ENCODE data around the gene IMMP2L. TPM values are rescaled to one million over a fixed set of nuclear protein-coding genes. Genes with fewer than 3 reads are reported as not detected.

The IMMP2L gene
- total RNA-seq, 2 donors from 2014 or later, result 13.1 to 22.7 TPM

DNA sequence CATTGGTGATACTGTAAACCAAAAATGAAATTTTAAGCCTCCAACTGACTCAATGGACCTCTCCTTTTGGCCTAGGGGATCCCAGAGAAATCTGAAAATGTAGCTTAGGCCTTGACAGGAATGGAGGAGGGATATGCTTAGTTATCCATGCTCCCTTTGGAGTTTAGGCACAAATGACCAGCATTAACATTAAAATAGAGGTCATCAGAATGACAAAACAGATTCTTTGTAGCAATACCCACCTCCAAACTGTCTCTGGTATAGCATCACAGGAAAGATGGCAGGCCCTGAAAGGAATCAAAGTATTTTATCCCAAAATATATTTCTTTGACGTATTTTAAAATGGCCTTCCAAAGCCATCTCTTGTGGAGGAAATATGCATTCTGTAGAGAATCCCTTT lies 510.5 kb downstream of the IMMP2L start:
- H3K36me3 ChIP-seq, result no peaks in the 10 kb centered on the region
- no peak for ATAC-seq (ENCODE audit: insufficient number of reproducible peaks, low FRiP score, low read depth)
- no peaks in the 10 kb centered on the region for H3K9me3 ChIP-seq
- TF ChIP-seq, protein P1, sequence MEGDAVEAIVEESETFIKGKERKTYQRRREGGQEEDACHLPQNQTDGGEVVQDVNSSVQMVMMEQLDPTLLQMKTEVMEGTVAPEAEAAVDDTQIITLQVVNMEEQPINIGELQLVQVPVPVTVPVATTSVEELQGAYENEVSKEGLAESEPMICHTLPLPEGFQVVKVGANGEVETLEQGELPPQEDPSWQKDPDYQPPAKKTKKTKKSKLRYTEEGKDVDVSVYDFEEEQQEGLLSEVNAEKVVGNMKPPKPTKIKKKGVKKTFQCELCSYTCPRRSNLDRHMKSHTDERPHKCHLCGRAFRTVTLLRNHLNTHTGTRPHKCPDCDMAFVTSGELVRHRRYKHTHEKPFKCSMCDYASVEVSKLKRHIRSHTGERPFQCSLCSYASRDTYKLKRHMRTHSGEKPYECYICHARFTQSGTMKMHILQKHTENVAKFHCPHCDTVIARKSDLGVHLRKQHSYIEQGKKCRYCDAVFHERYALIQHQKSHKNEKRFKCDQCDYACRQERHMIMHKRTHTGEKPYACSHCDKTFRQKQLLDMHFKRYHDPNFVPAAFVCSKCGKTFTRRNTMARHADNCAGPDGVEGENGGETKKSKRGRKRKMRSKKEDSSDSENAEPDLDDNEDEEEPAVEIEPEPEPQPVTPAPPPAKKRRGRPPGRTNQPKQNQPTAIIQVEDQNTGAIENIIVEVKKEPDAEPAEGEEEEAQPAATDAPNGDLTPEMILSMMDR (IDR thresholded peaks at IDR 0.05), result no peak
- no peaks in the 10 kb centered on the region for H3K4me1 ChIP-seq (ENCODE audit: control insufficient read depth in 1 of 2, low read depth in 2 of 2)
- H3K27me3 ChIP-seq (replicated peaks; ENCODE audit: insufficient read depth), result no peaks in the 10 kb centered on the region
- DNase-seq (ENCODE audit: low spot score), result no peak
- no peak overlapping the region for H3K4me3 ChIP-seq
- H3K27ac ChIP-seq, result no peak overlapping the region

DNA sequence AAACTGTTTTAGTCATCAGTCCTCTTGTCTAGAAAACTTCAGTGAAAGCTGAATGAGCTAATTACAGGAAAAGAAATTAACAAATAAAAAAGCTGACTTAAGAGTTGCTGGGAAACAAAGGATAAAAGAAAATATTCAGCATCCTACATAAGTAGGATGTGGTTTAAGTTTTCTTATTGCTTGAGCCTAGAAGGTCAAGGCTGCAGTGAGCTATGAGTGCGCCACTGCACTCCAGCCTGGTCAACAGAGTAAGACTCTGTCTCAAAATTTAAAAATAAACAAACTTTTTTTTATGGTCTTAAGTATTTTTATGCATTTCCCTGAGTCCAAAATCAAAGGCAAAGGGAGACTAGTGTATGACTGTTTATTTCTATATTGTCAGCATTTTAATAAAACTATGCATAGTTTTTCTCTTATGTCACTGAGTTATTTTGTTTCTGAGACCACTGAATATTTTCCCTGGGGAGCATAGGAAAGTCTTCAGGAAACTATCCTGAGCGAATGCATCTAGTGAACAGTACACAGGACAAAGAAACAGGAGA lies 511.3 kb downstream of the IMMP2L start:
- H3K9me3 ChIP-seq, result no peaks in the 10 kb centered on the region
- DNase-seq (ENCODE audit: low spot score) (no peak), ATAC-seq (ENCODE audit: insufficient number of reproducible peaks, low FRiP score, low read depth) (no peak)
- H3K4me1 ChIP-seq (ENCODE audit: control insufficient read depth in 1 of 2, low read depth in 2 of 2), result no peaks in the 10 kb centered on the region
- TF ChIP-seq, protein P1 (IDR thresholded peaks at IDR 0.05), result no peak
- H3K27me3 ChIP-seq (replicated peaks; ENCODE audit: insufficient read depth), result no peaks in the 10 kb centered on the region
- no peak overlapping the region for H3K27ac ChIP-seq
- H3K4me3 ChIP-seq, result no peak overlapping the region
- H3K36me3 ChIP-seq, result no peaks in the 10 kb centered on the region

DNA sequence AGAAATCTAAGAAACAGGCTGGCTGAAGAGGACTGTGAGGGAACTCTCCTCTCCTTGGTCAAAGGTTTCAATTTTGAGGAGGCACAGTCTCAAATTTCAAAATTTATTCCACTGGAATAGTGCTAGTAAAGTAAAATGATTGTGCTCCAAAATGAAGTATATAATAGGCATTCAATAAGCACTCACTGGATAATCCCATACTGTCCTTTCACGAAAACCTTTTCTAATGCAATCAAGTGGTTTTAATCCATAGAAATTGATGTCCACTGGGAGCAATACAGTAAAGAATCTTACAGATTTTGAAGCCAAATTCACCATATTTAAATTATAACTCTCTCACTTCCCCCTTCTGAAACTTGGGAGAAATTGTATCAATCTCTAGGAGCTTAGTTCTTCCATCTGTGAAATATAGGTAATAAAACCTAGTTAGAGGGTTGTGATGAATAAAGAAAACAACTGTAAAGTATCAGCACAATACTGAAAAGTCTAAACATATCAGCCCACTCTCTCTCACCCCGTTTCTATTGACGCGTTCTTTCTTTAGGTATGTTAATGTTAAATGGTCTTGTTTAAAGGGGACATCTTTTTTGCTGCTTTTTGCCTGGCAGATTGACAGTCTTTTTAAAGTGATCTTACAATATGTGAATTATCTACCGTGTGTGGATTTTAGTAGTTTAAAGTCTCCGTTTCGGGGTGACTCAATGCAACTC lies 512.2 kb downstream of the IMMP2L start:
- TF ChIP-seq, protein P1 (IDR thresholded peaks at IDR 0.05), result no peak
- no peak overlapping the region for H3K27ac ChIP-seq
- H3K36me3 ChIP-seq, result no peaks in the 10 kb centered on the region
- H3K27me3 ChIP-seq (replicated peaks; ENCODE audit: insufficient read depth), result no peaks in the 10 kb centered on the region
- H3K9me3 ChIP-seq, result no peaks in the 10 kb centered on the region
- H3K4me3 ChIP-seq, result no peak overlapping the region
- DNase-seq (ENCODE audit: low spot score) (no peak), ATAC-seq (ENCODE audit: insufficient number of reproducible peaks, low FRiP score, low read depth) (no peak)
- H3K4me1 ChIP-seq (ENCODE audit: control insufficient read depth in 1 of 2, low read depth in 2 of 2), result peaks cover 0 to 7% of the 10 kb centered on the region in 2 donors

DNA sequence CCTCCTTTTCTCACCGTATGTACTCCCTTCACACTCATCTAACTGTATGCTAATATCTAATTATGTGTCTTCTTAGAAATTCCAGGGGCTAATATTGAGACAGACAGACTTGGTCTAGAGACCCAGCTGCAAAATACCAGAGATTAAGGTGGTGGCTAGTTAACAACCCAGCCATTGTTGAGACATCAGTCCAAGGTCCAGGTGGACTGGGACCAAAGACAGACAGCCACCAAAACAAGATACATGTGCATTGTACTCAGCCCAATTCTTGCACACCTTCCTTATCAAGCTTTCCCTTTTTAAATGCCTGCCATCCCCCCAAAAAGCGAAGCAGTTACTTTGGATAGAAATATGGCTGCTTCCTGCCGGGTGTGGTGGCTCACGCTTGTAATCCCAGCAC lies 514.7 kb downstream of the IMMP2L start:
- TF ChIP-seq, protein P1 (IDR thresholded peaks at IDR 0.05), result no peak
- Histone ChIP-seq H3K36me3 (no peaks in the 10 kb centered on the region), H3K27ac (no peak overlapping the region), H3K9me3 (no peaks in the 10 kb centered on the region), H3K27me3 (replicated peaks; ENCODE audit: insufficient read depth) (no peaks in the 10 kb centered on the region), H3K4me3 (no peak overlapping the region), H3K4me1 (ENCODE audit: control insufficient read depth in 1 of 2, low read depth in 2 of 2) (peaks cover 0 to 7% of the 10 kb centered on the region in 2 donors)
- DNase-seq (ENCODE audit: low spot score) (no peak), ATAC-seq (ENCODE audit: insufficient number of reproducible peaks, low FRiP score, low read depth) (no peak)

DNA sequence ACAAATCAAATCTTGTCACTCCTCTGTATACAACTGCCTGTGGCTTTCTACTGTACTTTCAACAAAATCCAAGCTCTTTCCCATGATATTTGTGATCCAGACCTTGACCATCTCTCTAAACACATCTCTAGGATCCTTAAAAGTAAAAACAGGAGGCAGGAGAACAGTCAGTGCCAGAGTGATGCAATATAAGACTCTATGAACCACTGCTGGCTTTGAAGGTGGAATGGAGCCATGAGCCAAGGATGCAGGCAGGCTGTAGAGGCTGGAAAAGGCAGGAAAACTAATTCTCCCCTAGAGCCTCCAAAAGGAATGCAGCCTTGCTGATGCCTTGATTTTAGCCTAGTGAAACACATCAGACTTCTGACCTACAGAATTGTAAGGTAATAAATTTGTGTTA lies 516.8 kb downstream of the IMMP2L start:
- peaks cover 0 to 7% of the 10 kb centered on the region in 2 donors for H3K4me1 ChIP-seq (ENCODE audit: control insufficient read depth in 1 of 2, low read depth in 2 of 2)
- no peaks in the 10 kb centered on the region for H3K36me3 ChIP-seq
- no peaks in the 10 kb centered on the region for H3K27me3 ChIP-seq (replicated peaks; ENCODE audit: insufficient read depth)
- no peaks in the 10 kb centered on the region for H3K9me3 ChIP-seq
- DNase-seq (ENCODE audit: low spot score), result no peak
- H3K4me3 ChIP-seq, result no peak overlapping the region
- TF ChIP-seq, protein P1 (IDR thresholded peaks at IDR 0.05), result no peak
- ATAC-seq (ENCODE audit: insufficient number of reproducible peaks, low FRiP score, low read depth), result no peak
- no peak overlapping the region for H3K27ac ChIP-seq

Data from thoracic aorta (tissue), 2 donors.